SJSA1 (cell line): Measurements from ENCODE around the gene KRTAP10-2. TPM values are rescaled to one million over a fixed set of nuclear protein-coding genes. Genes with fewer than 3 reads are reported as not detected.
"Not testable (repeated sequence)": the region's sequence is repeated elsewhere in the genome, so short reads cannot be mapped to it uniquely, and the experiment has no call there.

ENCODE experiments used
- DNase-seq, 2 experiments: peaks; one replicate each; pipeline ENCODE4 v3.0.0-alpha.2; 2015 to 2020; ENCODE audit warnings: low spot score in 2 of 2, low read depth in 1 of 2
- H3K27ac ChIP-seq: fragments of 250-450 bp; sonication (Bioruptor Pico); 2 replicates; pipeline ENCODE4 v1.5.1; 2020; ENCODE audit warnings: mild to moderate bottlenecking, moderate library complexity
- H3K27me3 ChIP-seq: fragments of 250-450 bp; sonication (Bioruptor Pico); replicated peaks from 2 replicates; pipeline ENCODE4 v1.5.1; 2020; ENCODE audit warnings: mild to moderate bottlenecking, moderate library complexity
- H3K36me3 ChIP-seq: fragments of 250-450 bp; sonication (Bioruptor Pico); 2 replicates; pipeline ENCODE4 v1.5.1; 2020; ENCODE audit warnings: mild to moderate bottlenecking
- H3K4me1 ChIP-seq: fragments of 250-450 bp; sonication (Bioruptor Pico); replicated peaks from 2 replicates; pipeline ENCODE4 v1.6.1; 2021; ENCODE audit warnings: mild to moderate bottlenecking
- H3K4me3 ChIP-seq: fragments of 250-450 bp; sonication (Bioruptor Pico); 2 replicates; pipeline ENCODE4 v1.5.1; 2020; ENCODE audit warnings: mild to moderate bottlenecking
- H3K9me3 ChIP-seq: fragments of 250-450 bp; sonication (Bioruptor Pico); replicated peaks from 2 replicates; pipeline ENCODE4 v1.5.1; 2020; ENCODE audit warnings: mild to moderate bottlenecking
- total RNA-seq: library from RNA; depleted of rRNA; stranded (reverse); fragments of >200 nt; shearing (Covaris generic); gene quantifications from 2 replicates; pipeline ENCODE4 v1.2.3, GENCODE V29; 2014

KRTAP10-2 gene
- total RNA-seq, 1 experiment from 2014 or later, result not detected

- Histone ChIP-seq H3K4me3 (no peak overlapping the region), H3K9me3 (no peaks in the 10 kb centered on the region), H3K27me3 (peaks cover 9% of the 10 kb centered on the region; the same call in 1 of the 2 replicates), H3K36me3 (no peaks in the 10 kb centered on the region), H3K4me1 (no peaks in the 10 kb centered on the region), H3K27ac (no peak overlapping the region)
- DNase-seq, result no peak
These were observed 16.3 kb upstream of the KRTAP10-2 start for GRCh38 chr21:44567481-44568171.

DNA sequence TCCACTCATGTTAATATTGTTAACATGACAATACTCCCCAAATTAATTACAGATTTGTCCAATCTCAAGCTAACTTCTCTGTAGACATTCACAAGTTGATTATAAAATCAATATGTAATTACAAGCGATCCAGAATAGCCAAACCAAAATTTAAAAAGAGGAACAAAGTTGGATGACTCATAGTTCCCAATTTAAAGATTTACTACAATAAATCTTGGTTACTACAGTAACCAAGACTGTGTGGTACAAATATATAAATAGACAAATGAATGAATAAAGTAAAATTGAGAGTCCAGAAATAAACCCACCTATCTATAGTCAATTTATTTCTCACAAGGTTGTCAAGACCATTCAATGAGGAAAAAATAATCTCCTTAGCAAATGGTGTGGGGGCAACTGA lies 15.1 kb upstream of the KRTAP10-2 start:
- DNase-seq, result no peak
- Histone ChIP-seq H3K36me3 (no peaks in the 10 kb centered on the region), H3K27me3 (peaks cover 9% of the 10 kb centered on the region; the same call in 1 of the 2 replicates), H3K27ac (no peak overlapping the region), H3K4me3 (no peak overlapping the region), H3K4me1 (no peaks in the 10 kb centered on the region), H3K9me3 (no peaks in the 10 kb centered on the region)

DNA sequence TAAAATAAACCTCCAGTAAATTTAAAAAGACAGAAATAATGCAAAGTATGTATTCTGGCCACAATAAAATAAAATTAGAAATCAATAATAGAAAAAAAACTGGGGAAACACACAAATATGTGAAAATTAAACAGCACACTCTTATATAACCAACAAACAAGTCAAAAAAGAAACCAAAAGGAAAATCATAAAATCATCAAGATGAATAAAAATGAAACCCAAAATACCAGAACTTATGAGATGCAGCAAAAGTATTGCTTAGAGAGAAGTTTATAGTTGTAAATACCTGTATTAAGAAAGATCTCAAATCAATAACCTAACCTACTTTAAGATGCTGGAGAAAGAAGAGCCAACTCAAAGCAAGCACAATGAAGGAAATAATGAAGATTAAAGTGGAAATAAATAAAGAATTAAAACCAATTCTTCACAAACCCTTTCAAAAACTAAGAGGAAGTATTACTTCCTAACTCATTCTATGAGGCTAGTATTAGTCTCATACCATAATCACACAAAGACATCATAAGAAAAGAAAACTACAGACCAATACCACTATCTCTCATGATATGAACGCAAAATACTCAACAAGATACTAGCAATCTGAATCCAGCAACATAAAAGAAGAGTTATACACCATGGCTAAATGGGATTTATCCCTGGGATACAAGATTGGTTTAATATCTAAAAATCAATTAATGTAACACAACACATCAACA lies 13.7 kb upstream of the KRTAP10-2 start:
- Histone ChIP-seq H3K4me1 (no peaks in the 10 kb centered on the region), H3K27ac (no peak overlapping the region), H3K27me3 (peaks cover 7% of the 10 kb centered on the region; the same call in 1 of the 2 replicates), H3K4me3 (no peak overlapping the region), H3K9me3 (no peaks in the 10 kb centered on the region), H3K36me3 (no peaks in the 10 kb centered on the region)
- DNase-seq, result no peak

DNA sequence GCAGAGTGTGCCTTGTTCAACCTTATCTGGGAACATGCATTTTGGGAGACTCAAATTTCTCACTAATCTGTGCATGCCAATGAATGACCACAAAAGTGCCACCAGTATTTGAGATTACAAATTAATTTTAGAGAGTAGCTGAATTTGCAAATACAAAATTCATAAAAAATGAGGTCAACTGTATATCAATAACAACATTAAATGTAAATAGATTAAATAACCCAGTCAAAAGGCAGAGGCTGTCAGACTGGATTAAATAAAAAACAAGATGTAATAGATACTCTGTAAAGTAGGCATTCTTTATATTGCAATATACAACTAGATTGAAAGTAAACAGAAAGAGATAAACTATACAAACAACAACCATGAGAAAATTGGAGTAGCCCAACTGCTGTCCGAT lies 12.8 kb upstream of the KRTAP10-2 start:
- Histone ChIP-seq H3K9me3 (no peaks in the 10 kb centered on the region), H3K27ac (no peak overlapping the region), H3K27me3 (peaks cover 7% of the 10 kb centered on the region; the same call in 1 of the 2 replicates), H3K4me3 (no peak overlapping the region), H3K4me1 (no peaks in the 10 kb centered on the region), H3K36me3 (no peaks in the 10 kb centered on the region)
- DNase-seq, result no peak

DNA sequence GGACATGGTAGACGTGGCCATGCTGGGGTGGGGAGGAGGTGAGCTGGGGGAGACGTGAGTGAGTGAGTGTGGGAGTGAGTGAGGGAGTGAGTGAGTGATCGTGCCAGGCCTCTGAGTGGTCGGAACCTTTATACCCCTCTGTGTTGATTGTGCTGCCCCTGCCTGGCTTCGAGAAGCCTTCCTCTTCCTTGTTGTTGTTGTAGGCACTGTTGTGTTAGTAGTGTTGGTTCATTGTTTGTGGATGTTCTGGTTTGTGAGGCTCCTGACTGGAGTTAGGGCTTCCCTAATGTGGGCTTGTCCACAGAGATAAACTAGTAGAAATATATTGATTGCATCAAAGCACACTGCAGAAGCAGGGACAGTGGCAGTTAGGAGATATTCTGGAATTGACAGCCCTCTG lies 7.4 kb upstream of the KRTAP10-2 start, which contains the start of gene KRTAP10-3:
TSS of gene KRTAP10-3 (minus strand) at position 101 of the 400 bp plus-strand sequence. CDS start at position 21, 80 bp downstream.
- H3K27me3 ChIP-seq, result peaks cover 10% of the 10 kb centered on the region; the same call in 1 of the 2 replicates
- no peaks in the 10 kb centered on the region for H3K36me3 ChIP-seq
- H3K9me3 ChIP-seq, result no peaks in the 10 kb centered on the region
- no peak for DNase-seq
- no peaks in the 10 kb centered on the region for H3K4me1 ChIP-seq
- H3K4me3 ChIP-seq, result no peak within 1 kb of the TSS
- no peak within 1 kb of the TSS for H3K27ac ChIP-seq

DNA sequence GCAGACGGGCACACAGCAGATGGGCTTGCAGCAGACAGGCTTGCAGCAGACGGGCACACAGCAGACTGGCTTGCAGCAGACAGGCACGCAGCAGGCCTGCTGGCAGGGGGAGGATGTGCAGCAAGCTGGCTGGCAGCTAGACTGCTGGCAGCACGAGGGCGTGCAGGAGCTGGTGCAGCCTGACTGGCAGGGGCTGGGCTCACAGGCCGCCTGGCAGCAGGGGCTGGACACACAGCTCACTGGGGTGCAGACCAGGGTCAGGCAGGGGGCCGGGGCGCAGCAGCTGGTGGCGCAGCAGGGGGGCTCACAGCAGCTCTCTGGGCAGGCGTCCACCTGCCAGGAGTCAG lies 7.0 kb upstream of the KRTAP10-2 start:
- not testable (repeated sequence) for H3K27ac ChIP-seq, H3K27me3 ChIP-seq, H3K9me3 ChIP-seq, H3K4me3 ChIP-seq, H3K36me3 ChIP-seq, H3K4me1 ChIP-seq, DNase-seq

- no peaks in the 10 kb centered on the region for H3K4me1 ChIP-seq
- H3K36me3 ChIP-seq, result no peaks in the 10 kb centered on the region
- H3K27me3 ChIP-seq, result peaks cover 10% of the 10 kb centered on the region; the same call in 1 of the 2 replicates
- no peaks in the 10 kb centered on the region for H3K9me3 ChIP-seq
- H3K4me3 ChIP-seq, result no peak overlapping the region
- no peak overlapping the region for H3K27ac ChIP-seq
- no peak for DNase-seq
These were observed 6.4 kb upstream of the KRTAP10-2 start for GRCh38 chr21:44557491-44558328.

DNA sequence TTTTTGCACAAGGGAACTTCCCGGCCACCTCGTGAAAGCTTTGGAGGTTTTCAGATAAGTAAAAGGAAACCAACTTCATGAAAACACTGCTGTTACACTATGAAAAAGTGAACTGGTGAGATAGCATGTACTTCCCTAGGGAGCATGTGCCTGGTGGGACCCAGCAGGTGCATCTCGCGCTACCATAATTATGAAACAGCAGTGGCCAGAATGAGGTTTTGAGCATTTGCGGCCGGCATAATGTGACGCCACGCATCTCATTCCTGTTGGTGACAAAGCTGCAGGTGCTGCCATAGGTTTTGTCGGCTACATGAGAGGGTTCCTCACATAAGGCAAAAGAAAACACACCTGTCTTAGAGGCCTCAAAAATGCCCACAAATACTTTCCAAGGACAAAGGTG lies 5.6 kb upstream of the KRTAP10-2 start:
- Histone ChIP-seq H3K36me3 (no peaks in the 10 kb centered on the region), H3K9me3 (no peaks in the 10 kb centered on the region), H3K27ac (no peak overlapping the region), H3K4me1 (no peaks in the 10 kb centered on the region), H3K27me3 (peaks cover 10% of the 10 kb centered on the region; the same call in 1 of the 2 replicates), H3K4me3 (no peak overlapping the region)
- no peak for DNase-seq

DNA sequence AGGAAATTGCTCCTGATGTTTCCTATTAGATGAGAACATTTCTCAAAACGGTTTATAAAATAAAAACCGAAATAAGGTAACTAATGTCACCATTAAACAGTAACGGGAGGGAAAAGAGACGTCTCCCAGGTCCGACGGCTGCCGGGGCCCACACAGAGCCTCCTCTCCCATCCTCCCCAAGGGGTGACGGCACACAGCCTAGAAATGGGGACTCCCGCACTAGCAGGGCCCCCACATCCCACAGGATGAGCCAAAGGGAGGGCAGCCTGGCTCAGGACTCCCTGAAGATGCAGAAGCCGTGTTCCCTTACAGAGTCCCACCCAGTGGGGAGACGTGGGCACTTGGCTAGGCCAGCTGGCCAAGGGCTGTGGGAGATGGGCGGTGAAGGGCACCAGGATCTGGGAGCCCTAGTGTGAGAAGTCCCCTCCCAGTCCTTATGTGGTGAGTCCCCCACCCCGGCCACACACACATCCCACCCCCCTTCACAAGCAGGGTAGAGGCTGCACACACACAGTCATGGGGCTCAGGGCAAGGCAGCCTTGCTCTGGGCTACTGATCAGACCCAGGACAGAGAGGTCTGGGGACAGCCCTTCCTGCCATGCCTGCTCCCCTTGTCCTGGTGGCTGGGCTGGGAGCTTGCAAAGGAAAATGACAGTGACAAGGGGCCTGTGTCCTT lies 4.0 kb upstream of the KRTAP10-2 start:
- no peak for DNase-seq
- no peaks in the 10 kb centered on the region for H3K4me1 ChIP-seq
- H3K36me3 ChIP-seq, result no peaks in the 10 kb centered on the region
- H3K27ac ChIP-seq, result no peak overlapping the region
- peaks cover 10% of the 10 kb centered on the region; the same call in 1 of the 2 replicates for H3K27me3 ChIP-seq
- H3K9me3 ChIP-seq, result no peaks in the 10 kb centered on the region
- no peak overlapping the region for H3K4me3 ChIP-seq

- H3K27ac ChIP-seq, result no peak overlapping the region
- H3K9me3 ChIP-seq, result no peaks in the 10 kb centered on the region
- no peak overlapping the region for H3K4me3 ChIP-seq
- H3K4me1 ChIP-seq, result no peaks in the 10 kb centered on the region
- DNase-seq, result no peak
- H3K27me3 ChIP-seq, result peaks cover 13% of the 10 kb centered on the region; the same call in 1 of the 2 replicates
- H3K36me3 ChIP-seq, result no peaks in the 10 kb centered on the region
These were observed 1.4 kb upstream of the KRTAP10-2 start for GRCh38 chr21:44552681-44553080.

DNA sequence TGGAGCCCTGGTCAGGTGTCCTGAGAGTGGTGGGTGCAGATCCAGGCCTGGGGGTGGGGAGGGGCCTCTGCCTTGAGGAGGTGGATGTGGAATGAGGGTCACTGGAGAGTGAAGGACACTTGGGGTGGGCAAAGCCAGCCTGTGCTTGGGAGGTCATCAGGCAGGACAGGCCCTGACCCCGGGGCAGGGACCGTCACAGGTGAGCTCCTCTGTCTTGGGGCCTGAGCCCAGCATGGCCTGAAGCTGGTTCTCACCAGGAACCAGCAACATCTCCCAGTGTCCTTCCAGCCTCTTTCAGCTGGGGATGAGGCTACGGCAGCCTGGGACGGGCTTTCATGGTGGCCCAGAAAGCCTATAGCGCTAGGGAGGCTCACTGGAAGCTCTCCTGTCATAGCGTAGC lies 831 bp upstream of the KRTAP10-2 start:
- no peak overlapping the region for H3K27ac ChIP-seq
- DNase-seq, result no peak
- no peak overlapping the region for H3K4me3 ChIP-seq
- H3K4me1 ChIP-seq, result no peaks in the 10 kb centered on the region
- no peaks in the 10 kb centered on the region for H3K9me3 ChIP-seq
- H3K27me3 ChIP-seq, result peaks cover 13% of the 10 kb centered on the region
- no peaks in the 10 kb centered on the region for H3K36me3 ChIP-seq

GRCh38 chr21:44550807-44551206 lies 498 bp downstream of the KRTAP10-2 start:
- H3K27me3 ChIP-seq, result peaks cover 13% of the 10 kb centered on the region
- H3K27ac ChIP-seq, result no peak overlapping the region
- no peak for DNase-seq
- H3K36me3 ChIP-seq, result no peaks in the 10 kb centered on the region
- no peaks in the 10 kb centered on the region for H3K4me1 ChIP-seq
- no peak overlapping the region for H3K4me3 ChIP-seq
- H3K9me3 ChIP-seq, result peaks cover 2% of the 10 kb centered on the region; the same call in 1 of the 2 replicates

GRCh38 chr21:44550285-44550684 lies 1.0 kb downstream of the KRTAP10-2 start:
- DNase-seq, result not testable (repeated sequence)

More at GRCh38 chr21:44550285-44550684, 1.0 kb downstream of the KRTAP10-2 start:
- H3K9me3 ChIP-seq, H3K4me3 ChIP-seq, H3K27ac ChIP-seq, H3K4me1 ChIP-seq, H3K36me3 ChIP-seq: not testable (repeated sequence)
- H3K27me3 ChIP-seq, result peaks cover 13% of the 10 kb centered on the region
